ENCODE data around the gene GALK1. TPM values are rescaled to one million over a fixed set of nuclear protein-coding genes. Genes with fewer than 3 reads are reported as not detected.

Gene GALK1
- total and polyA plus RNA-seq, 9 of the 15 experiments (the other 6 are each of a cell fraction or from before 2014, with no cell fraction given) = 0.45 to 51.6 (median 17.4) TPM

GRCh38 chr17:75793460-75793859 is 28.5 kb upstream of the GALK1 start:
- WGBS (ENCODE audit: insufficient coverage, low coverage, missing lambda C conversion rate) = 78% methylated on average over 1 of the region's 1 CpG
- TF ChIP-seq ZNF384 (IDR thresholded peaks at IDR 0.05; ENCODE audit: low read depth, low read length) (no peak), ZFX (CRISPR knock-in tag; IDR thresholded peaks at IDR 0.05) (0 out of 2 replicates have a peak, but pooled peaks have one; percentile 7)
- intact Hi-C loops (cut with micrococcal nuclease) = no loop called here
- ChIA-PET CTCF (ENCODE audit: low intra/inter-chr PET ratio) (no interaction called here), POLR2A (interaction anchor here (0.6 to 2.5 kb wide), 5 partner anchors 12 to 18 kb away, joined by 3 to 25 read pairs (median 11); a partner anchor contains a TSS)
- Histone ChIP-seq H3K79me2 (ENCODE audit: control insufficient read depth, insufficient read depth, low read length) (peaks cover 31% of the 10 kb centered on the region), H3K4me2 (ENCODE audit: insufficient read depth, low read length) (no peak overlapping the region), H3K27ac (ENCODE audit: extremely low read depth, low read depth, low read length) (no peak overlapping the region), H2AFZ (ENCODE audit: low read depth, low read length) (no peak overlapping the region), H3K36me3 (ENCODE audit: control insufficient read depth, insufficient read depth, low read length) (peaks cover 51% of the 10 kb centered on the region; the same call in 2 of the 3 replicates), H3K4me3 (no peak overlapping the region), H3K9me1 (ENCODE audit: control insufficient read depth, insufficient read depth, low read length) (no peaks in the 10 kb centered on the region), H3K4me1 (replicated peaks in 1 of 2; ENCODE audit: control insufficient read depth in 2 of 2, insufficient read depth in 2 of 2, low read length in 2 of 2) (peaks cover 0 to 10% of the 10 kb centered on the region in 2 experiments; a peak in 2 of 5 replicates), H4K20me1 (replicated peaks; ENCODE audit: control insufficient read depth, insufficient read depth, low read length) (no peaks in the 10 kb centered on the region), H3K27me3 (ENCODE audit: control insufficient read depth in 2 of 2, insufficient read depth in 2 of 2, low read length in 2 of 2) (no peaks in the 10 kb centered on the region), H3K9ac (ENCODE audit: insufficient read depth in 1 of 2, low read depth in 2 of 2, low read length in 2 of 2) (no peak overlapping the region), H3K9me3 (replicated peaks; ENCODE audit: control insufficient read depth, insufficient read depth, low read depth, low read length) (no peaks in the 10 kb centered on the region)
- no TSS peak for BruUV-seq (replicated peaks)
- no peak for DNase-seq (ENCODE audit: extremely low read depth in 1 of 4, low spot score in 3 of 4)
- no peak for ATAC-seq
- in situ Hi-C loops (cut with MboI) = no loop called here
- no peak for FAIRE-seq

- FAIRE-seq = no peak
Measured at GRCh38 chr17:75791254-75791653, 26.3 kb upstream of the GALK1 start.

More at GRCh38 chr17:75791254-75791653, 26.3 kb upstream of the GALK1 start:
- Histone ChIP-seq H3K79me2 (ENCODE audit: control insufficient read depth, insufficient read depth, low read length) (peaks cover 52% of the 10 kb centered on the region), H3K27ac (ENCODE audit: extremely low read depth, low read depth, low read length) (no peak overlapping the region), H3K9ac (ENCODE audit: insufficient read depth in 1 of 2, low read depth in 2 of 2, low read length in 2 of 2) (no peak overlapping the region), H3K9me3 (replicated peaks; ENCODE audit: control insufficient read depth, insufficient read depth, low read depth, low read length) (no peaks in the 10 kb centered on the region), H2AFZ (ENCODE audit: low read depth, low read length) (no peak overlapping the region), H3K36me3 (ENCODE audit: control insufficient read depth, insufficient read depth, low read length) (peaks cover 40% of the 10 kb centered on the region; the same call in 2 of the 3 replicates), H3K9me1 (ENCODE audit: control insufficient read depth, insufficient read depth, low read length) (no peaks in the 10 kb centered on the region), H3K4me2 (ENCODE audit: insufficient read depth, low read length) (no peak overlapping the region), H3K27me3 (ENCODE audit: control insufficient read depth in 2 of 2, insufficient read depth in 2 of 2, low read length in 2 of 2) (no peaks in the 10 kb centered on the region), H3K4me3 (no peak overlapping the region), H4K20me1 (replicated peaks; ENCODE audit: control insufficient read depth, insufficient read depth, low read length) (no peaks in the 10 kb centered on the region), H3K4me1 (replicated peaks in 1 of 2; ENCODE audit: control insufficient read depth in 2 of 2, insufficient read depth in 2 of 2, low read length in 2 of 2) (peaks cover 12 to 14% of the 10 kb centered on the region in 2 experiments)
- 90% methylated on average over 6 of the region's 6 CpGs for WGBS (ENCODE audit: insufficient coverage, low coverage, missing lambda C conversion rate)
- in situ Hi-C loops (cut with MboI) = no loop called here
- TF ChIP-seq CEBPG (CRISPR knock-in tag; IDR thresholded peaks at IDR 0.05) (no peak), CEBPG (tag; conservative IDR thresholded peaks at IDR 0.05 in 1 of 2, IDR thresholded peaks at IDR 0.05 in 1 of 2) (peak in 1 of 2 experiments; percentile 42; a peak in 1 of 4 replicates), GATAD2B (IDR thresholded peaks at IDR 0.05; ENCODE audit: borderline replicate concordance) (no peak), CEBPB (tag; IDR thresholded peaks at IDR 0.05) (peak; percentile 33; the same call in 1 of the 2 replicates), RB1 (IDR thresholded peaks at IDR 0.05; ENCODE audit: low read depth) (no peak)
- ChIA-PET POLR2A (interaction anchor here (1.1 to 2.5 kb wide), 6 partner anchors 8 to 27 kb away, joined by 3 to 25 read pairs (median 6); a partner anchor contains a TSS), CTCF (ENCODE audit: low intra/inter-chr PET ratio) (no interaction called here)
- intact Hi-C loops (cut with micrococcal nuclease) = no loop called here
- ATAC-seq (no peak), DNase-seq (ENCODE audit: extremely low read depth in 1 of 4, low spot score in 3 of 4) (no peak)
- BruUV-seq (replicated peaks) = no TSS peak

Measured in K562 (cell line).